ENCODE results near the gene SELENOV.

Gene SELENOV

DNA sequence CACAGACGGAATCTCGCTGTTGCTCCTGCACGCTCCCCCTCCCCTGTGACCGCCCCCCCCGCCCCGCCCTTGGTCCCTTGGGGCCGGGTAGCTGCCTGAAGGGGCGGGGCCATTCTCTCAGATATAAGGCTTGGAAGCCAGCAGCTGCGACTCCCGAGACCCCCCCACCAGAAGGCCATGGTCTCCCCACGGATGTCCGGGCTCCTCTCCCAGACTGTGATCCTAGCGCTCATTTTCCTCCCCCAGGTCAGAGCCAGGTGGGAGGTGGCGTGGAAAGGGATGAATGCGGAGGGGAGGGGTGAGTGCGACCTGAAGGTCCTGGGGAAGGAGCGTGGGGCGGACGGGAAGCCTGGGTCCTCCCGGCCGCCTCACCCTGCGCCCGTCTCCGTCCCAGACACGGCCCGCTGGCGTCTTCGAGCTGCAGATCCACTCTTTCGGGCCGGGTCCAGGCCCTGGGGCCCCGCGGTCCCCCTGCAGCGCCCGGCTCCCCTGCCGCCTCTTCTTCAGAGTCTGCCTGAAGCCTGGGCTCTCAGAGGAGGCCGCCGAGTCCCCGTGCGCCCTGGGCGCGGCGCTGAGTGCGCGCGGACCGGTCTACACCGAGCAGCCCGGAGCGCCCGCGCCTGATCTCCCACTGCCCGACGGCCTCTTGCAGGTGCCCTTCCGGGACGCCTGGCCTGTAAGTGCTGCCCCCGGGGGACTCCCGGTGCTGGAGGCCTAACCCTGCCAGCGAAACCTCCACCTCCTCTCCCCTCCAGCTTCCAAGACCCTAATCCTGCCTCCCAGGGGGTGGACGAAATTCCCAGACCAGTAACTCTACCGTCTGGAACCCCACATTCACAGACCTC is 15.9 kb upstream of the SELENOV start, which contains the start of gene DLL3 (continued):
- no peak for TF ChIP-seq TSHZ2 (CRISPR knock-in tag; IDR thresholded peaks at IDR 0.05)

DNA sequence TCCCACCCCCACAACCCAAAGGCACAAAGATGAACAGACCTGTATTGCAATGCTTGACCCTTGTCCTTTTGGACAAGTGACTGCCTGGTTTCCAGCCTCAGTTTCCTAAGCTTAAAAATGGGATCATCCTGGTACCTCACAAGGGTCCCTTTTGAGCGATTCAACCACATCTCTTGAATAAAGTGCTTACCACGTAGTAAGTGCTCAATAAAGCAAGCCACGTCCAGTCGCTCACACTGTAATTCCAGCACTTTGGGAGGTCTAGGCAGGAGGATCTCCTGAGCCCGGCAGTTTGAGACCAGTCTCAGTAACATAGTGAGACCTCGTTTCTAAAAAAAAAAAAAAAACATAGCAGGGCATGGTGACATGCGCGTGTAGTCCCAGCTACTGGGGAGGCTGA is 15.0 kb upstream of the SELENOV start:
- no peak for TF ChIP-seq ZNF565 (CRISPR knock-in tag; conservative IDR thresholded peaks at IDR 0.05; ENCODE audit: low read depth)
- TF ChIP-seq BACH2 (CRISPR knock-in tag; IDR thresholded peaks at IDR 0.05; ENCODE audit: borderline replicate concordance), result no peak
- TF ChIP-seq, protein P1, sequence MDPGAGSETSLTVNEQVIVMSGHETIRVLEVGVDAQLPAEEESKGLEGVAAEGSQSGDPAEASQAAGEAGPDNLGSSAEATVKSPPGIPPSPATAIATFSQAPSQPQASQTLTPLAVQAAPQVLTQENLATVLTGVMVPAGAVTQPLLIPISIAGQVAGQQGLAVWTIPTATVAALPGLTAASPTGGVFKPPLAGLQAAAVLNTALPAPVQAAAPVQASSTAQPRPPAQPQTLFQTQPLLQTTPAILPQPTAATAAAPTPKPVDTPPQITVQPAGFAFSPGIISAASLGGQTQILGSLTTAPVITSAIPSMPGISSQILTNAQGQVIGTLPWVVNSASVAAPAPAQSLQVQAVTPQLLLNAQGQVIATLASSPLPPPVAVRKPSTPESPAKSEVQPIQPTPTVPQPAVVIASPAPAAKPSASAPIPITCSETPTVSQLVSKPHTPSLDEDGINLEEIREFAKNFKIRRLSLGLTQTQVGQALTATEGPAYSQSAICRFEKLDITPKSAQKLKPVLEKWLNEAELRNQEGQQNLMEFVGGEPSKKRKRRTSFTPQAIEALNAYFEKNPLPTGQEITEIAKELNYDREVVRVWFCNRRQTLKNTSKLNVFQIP (CRISPR knock-in tag; IDR thresholded peaks at IDR 0.05; ENCODE audit: borderline replicate concordance, low read depth), result no peak
- TF ChIP-seq SNAI2 (CRISPR knock-in tag; IDR thresholded peaks at IDR 0.05), result no peak
- TF ChIP-seq ESRRG (CRISPR knock-in tag; IDR thresholded peaks at IDR 0.05), result no peak
- no peak for TF ChIP-seq OSR1 (CRISPR knock-in tag; IDR thresholded peaks at IDR 0.05)

GRCh38 chr19:39500543-39500942 is 14.4 kb upstream of the SELENOV start:
- no peak for ATAC-seq
- TF ChIP-seq TCF4 (CRISPR knock-in tag; IDR thresholded peaks at IDR 0.05; ENCODE audit: borderline replicate concordance), result no peak
- TF ChIP-seq ZC3H10 (CRISPR knock-in tag; IDR thresholded peaks at IDR 0.05), result no peak
- no peak for TF ChIP-seq CSDC2 (CRISPR knock-in tag; IDR thresholded peaks at IDR 0.05)
- TF ChIP-seq, protein P1 (CRISPR knock-in tag; IDR thresholded peaks at IDR 0.05; ENCODE audit: borderline replicate concordance, low read depth), result no peak
- TF ChIP-seq ISL1 (CRISPR knock-in tag; IDR thresholded peaks at IDR 0.05), result no peak
- no peak for TF ChIP-seq SNAI2 (CRISPR knock-in tag; IDR thresholded peaks at IDR 0.05)
- TF ChIP-seq ZNF70 (CRISPR knock-in tag; IDR thresholded peaks at IDR 0.05), result no peak
- TF ChIP-seq TOX (CRISPR knock-in tag; IDR thresholded peaks at IDR 0.05; ENCODE audit: borderline replicate concordance), result no peak
- TF ChIP-seq CREB5 (CRISPR knock-in tag; IDR thresholded peaks at IDR 0.05; ENCODE audit: low read depth), result no peak
- no peak for TF ChIP-seq TSHZ2 (CRISPR knock-in tag; IDR thresholded peaks at IDR 0.05)

More for the DNA sequence above, 15.0 kb upstream of the SELENOV start:
- no peak for ATAC-seq

DNA sequence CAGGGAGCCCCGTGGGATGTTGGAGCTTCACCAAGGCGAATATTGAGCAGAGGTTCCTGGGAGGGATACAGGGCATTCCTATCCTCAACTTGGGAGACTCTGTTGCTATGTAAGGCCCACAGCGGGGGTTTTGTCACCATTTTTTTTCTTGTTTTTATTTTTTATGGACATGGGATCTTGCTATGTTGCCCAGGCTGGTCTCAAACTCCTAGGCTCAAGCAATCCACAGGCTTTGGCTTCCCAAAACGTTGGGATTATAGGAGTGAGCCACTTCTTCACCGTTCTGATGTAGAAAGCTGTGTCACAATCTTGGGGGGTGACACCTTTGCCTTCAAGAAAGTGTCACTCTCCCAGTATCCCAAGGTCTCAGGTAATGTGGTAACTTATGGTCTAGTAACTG is 13.6 kb upstream of the SELENOV start:
- no peak for ATAC-seq
- no peak for TF ChIP-seq ZNF8 (CRISPR knock-in tag; IDR thresholded peaks at IDR 0.05)
- no peak for TF ChIP-seq CREB5 (CRISPR knock-in tag; IDR thresholded peaks at IDR 0.05; ENCODE audit: low read depth)
- TF ChIP-seq BACH2 (CRISPR knock-in tag; IDR thresholded peaks at IDR 0.05; ENCODE audit: borderline replicate concordance), result no peak
- TF ChIP-seq ARNTL (CRISPR knock-in tag; IDR thresholded peaks at IDR 0.05; ENCODE audit: borderline replicate concordance, low read depth), result no peak
- no peak for TF ChIP-seq ZNF565 (CRISPR knock-in tag; conservative IDR thresholded peaks at IDR 0.05; ENCODE audit: low read depth)
- TF ChIP-seq, protein P1 (CRISPR knock-in tag; IDR thresholded peaks at IDR 0.05; ENCODE audit: borderline replicate concordance, low read depth), result no peak
- TF ChIP-seq TOX (CRISPR knock-in tag; IDR thresholded peaks at IDR 0.05; ENCODE audit: borderline replicate concordance), result no peak
- TF ChIP-seq TSHZ2 (CRISPR knock-in tag; IDR thresholded peaks at IDR 0.05), result no peak
- TF ChIP-seq ISL1 (CRISPR knock-in tag; IDR thresholded peaks at IDR 0.05), result no peak
